AG09309 (cell line): ENCODE measurements around the gene TAGLN.

Experiments used
- DNase-seq: peaks from one replicate; pipeline ENCODE4 v3.0.0-alpha.2; 2010; ENCODE audit warnings: low read depth
- H3K4me3 ChIP-seq: 2 replicates; pipeline ENCODE4 v1.5.1; 2011; ENCODE audit warnings: mild to moderate bottlenecking, low read depth, low read length, moderate library complexity; ENCODE audit not compliant: control insufficient read depth
- CTCF ChIP-seq: IDR thresholded peaks from 2 replicates; pipeline ENCODE4 v1.5.1; 2011; ENCODE audit warnings: mild to moderate bottlenecking, low read depth, low read length, inconsistent platforms; ENCODE audit not compliant: insufficient read depth, control insufficient read depth; ENCODE audit errors: missing control alignments

TAGLN gene

GRCh38 chr11:117228091-117228490 is 28.9 kb downstream of the TAGLN start:
- no peak for DNase-seq
- no peak for TF ChIP-seq CTCF
- H3K4me3 ChIP-seq, result no peak overlapping the region

- no peak for TF ChIP-seq CTCF
- H3K4me3 ChIP-seq, result no peak overlapping the region
- no peak for DNase-seq
These were observed 30.2 kb downstream of the TAGLN start for GRCh38 chr11:117229411-117229810.

- H3K4me3 ChIP-seq, result no peak overlapping the region
- TF ChIP-seq CTCF, result no peak
These were observed 30.7 kb downstream of the TAGLN start for GRCh38 chr11:117229931-117230285.

GRCh38 chr11:117230286-117230961 is 31.3 kb downstream of the TAGLN start:
- no peak for TF ChIP-seq CTCF
- H3K4me3 ChIP-seq, result peak overlapping the region; percentile 70
- DNase-seq, result no peak

More at GRCh38 chr11:117229931-117230285, 30.7 kb downstream of the TAGLN start:
- no peak for DNase-seq

- DNase-seq, result no peak
- peak overlapping the region; percentile 70 for H3K4me3 ChIP-seq
- TF ChIP-seq CTCF, result no peak
These were observed 32.0 kb downstream of the TAGLN start for GRCh38 chr11:117230999-117231841.

- H3K4me3 ChIP-seq, result peak within 1 kb of the TSS; percentile 98
- DNase-seq, result no peak
- TF ChIP-seq CTCF, result no peak
These were observed 32.6 kb downstream of the TAGLN start, which contains the start of gene PCSK7 for GRCh38 chr11:117231842-117232091. Gene PCSK7, minus strand, starts transcription at chr11:117232073. Its CDS starts 2,229 bp downstream, at chr11:117229844.
